ENCODE measurements around the gene MGAT4B.

The MGAT4B gene

GRCh38 chr5:179769796-179770195 is 36.9 kb downstream of the MGAT4B start:
- Histone ChIP-seq H3K36me3 (ENCODE audit: control insufficient read depth, insufficient read depth, low read length) (peaks cover 22% of the 10 kb centered on the region), H3K79me1 (ENCODE audit: low read length) (peaks cover 13% of the 10 kb centered on the region), H3K23ac (ENCODE audit: low read length) (no peak overlapping the region), H2BK15ac (replicated peaks; ENCODE audit: low read depth) (no peak overlapping the region), H3K27me3 (ENCODE audit: insufficient read depth, low read length, poor library complexity) (no peaks in the 10 kb centered on the region), H2BK120ac (ENCODE audit: low read depth, low read length) (no peak overlapping the region), H3K79me2 (ENCODE audit: control insufficient read depth, insufficient read depth, low read length) (peaks cover 15% of the 10 kb centered on the region), H3K4me1 (ENCODE audit: control insufficient read depth, low read depth, low read length) (no peaks in the 10 kb centered on the region), H4K8ac (ENCODE audit: low read depth, low read length) (no peak overlapping the region), H3K9ac (ENCODE audit: low read length) (no peak overlapping the region), H3K4me2 (ENCODE audit: low read length) (no peak overlapping the region), H3K18ac (ENCODE audit: low read length) (no peak overlapping the region), H3K4ac (ENCODE audit: low read depth, low read length) (no peak overlapping the region), H3K56ac (ENCODE audit: low read length) (no peak overlapping the region), H2BK5ac (ENCODE audit: low read length) (no peak overlapping the region), H2AK5ac (ENCODE audit: low read length) (no peak overlapping the region), H3K4me3 (ENCODE audit: low read length) (no peak overlapping the region), H4K5ac (ENCODE audit: low read length) (no peak overlapping the region), H3K27ac (ENCODE audit: low read depth, low read length) (no peak overlapping the region)
- WGBS (ENCODE audit: extremely low coverage, insufficient coverage, low lambda C conversion rate): no CpG with 5 or more reads among the region's 5 CpGs
- no peak for DNase-seq

GRCh38 chr5:179769271-179769670 is 37.4 kb downstream of the MGAT4B start:
- Histone ChIP-seq H2BK15ac (replicated peaks; ENCODE audit: low read depth) (no peak overlapping the region), H2AK5ac (ENCODE audit: low read length) (no peak overlapping the region), H2BK5ac (ENCODE audit: low read length) (no peak overlapping the region), H3K18ac (ENCODE audit: low read length) (no peak overlapping the region), H3K79me2 (ENCODE audit: control insufficient read depth, insufficient read depth, low read length) (peaks cover 15% of the 10 kb centered on the region), H3K27ac (ENCODE audit: low read depth, low read length) (no peak overlapping the region), H3K56ac (ENCODE audit: low read length) (no peak overlapping the region), H2BK120ac (ENCODE audit: low read depth, low read length) (no peak overlapping the region), H3K23ac (ENCODE audit: low read length) (no peak overlapping the region), H4K5ac (ENCODE audit: low read length) (no peak overlapping the region), H3K4me1 (ENCODE audit: control insufficient read depth, low read depth, low read length) (no peaks in the 10 kb centered on the region), H3K36me3 (ENCODE audit: control insufficient read depth, insufficient read depth, low read length) (peaks cover 22% of the 10 kb centered on the region), H3K4ac (ENCODE audit: low read depth, low read length) (no peak overlapping the region), H3K27me3 (ENCODE audit: insufficient read depth, low read length, poor library complexity) (no peaks in the 10 kb centered on the region), H3K4me3 (ENCODE audit: low read length) (no peak overlapping the region), H4K8ac (ENCODE audit: low read depth, low read length) (no peak overlapping the region), H3K4me2 (ENCODE audit: low read length) (no peak overlapping the region), H3K79me1 (ENCODE audit: low read length) (peaks cover 13% of the 10 kb centered on the region), H3K9ac (ENCODE audit: low read length) (no peak overlapping the region)
- no peak for DNase-seq
- no CpG with 5 or more reads among the region's 6 CpGs for WGBS (ENCODE audit: extremely low coverage, insufficient coverage, low lambda C conversion rate)

GRCh38 chr5:179768326-179769085 is 38.2 kb downstream of the MGAT4B start:
- Histone ChIP-seq H3K27ac (ENCODE audit: low read depth, low read length) (no peak overlapping the region), H2BK15ac (replicated peaks; ENCODE audit: low read depth) (no peak overlapping the region), H3K4me1 (ENCODE audit: control insufficient read depth, low read depth, low read length) (no peaks in the 10 kb centered on the region), H3K18ac (ENCODE audit: low read length) (no peak overlapping the region), H4K5ac (ENCODE audit: low read length) (no peak overlapping the region), H2BK5ac (ENCODE audit: low read length) (no peak overlapping the region), H3K56ac (ENCODE audit: low read length) (no peak overlapping the region), H3K36me3 (ENCODE audit: control insufficient read depth, insufficient read depth, low read length) (peaks cover 18% of the 10 kb centered on the region), H3K79me1 (ENCODE audit: low read length) (peaks cover 19% of the 10 kb centered on the region), H3K79me2 (ENCODE audit: control insufficient read depth, insufficient read depth, low read length) (peaks cover 22% of the 10 kb centered on the region), H3K27me3 (ENCODE audit: insufficient read depth, low read length, poor library complexity) (no peaks in the 10 kb centered on the region), H3K4me3 (ENCODE audit: low read length) (no peak overlapping the region), H3K23ac (ENCODE audit: low read length) (no peak overlapping the region), H3K4ac (ENCODE audit: low read depth, low read length) (no peak overlapping the region), H2BK120ac (ENCODE audit: low read depth, low read length) (no peak overlapping the region), H4K8ac (ENCODE audit: low read depth, low read length) (no peak overlapping the region), H3K4me2 (ENCODE audit: low read length) (no peak overlapping the region), H2AK5ac (ENCODE audit: low read length) (no peak overlapping the region), H3K9ac (ENCODE audit: low read length) (no peak overlapping the region)
- WGBS (ENCODE audit: extremely low coverage, insufficient coverage, low lambda C conversion rate): no CpG with 5 or more reads among the region's 18 CpGs
- DNase-seq: peak; percentile 75

GRCh38 chr5:179767496-179768100 is 39.1 kb downstream of the MGAT4B start:
- no peaks in the 10 kb centered on the region for H3K4me1 ChIP-seq (ENCODE audit: control insufficient read depth, low read depth, low read length)
- H3K56ac ChIP-seq (ENCODE audit: low read length): no peak overlapping the region
- no peak overlapping the region for H3K4me3 ChIP-seq (ENCODE audit: low read length)
- H4K8ac ChIP-seq (ENCODE audit: low read depth, low read length): no peak overlapping the region
- no peak overlapping the region for H3K4me2 ChIP-seq (ENCODE audit: low read length)
- H3K79me1 ChIP-seq (ENCODE audit: low read length): peaks cover 20% of the 10 kb centered on the region
- peaks cover 18% of the 10 kb centered on the region for H3K36me3 ChIP-seq (ENCODE audit: control insufficient read depth, insufficient read depth, low read length)
- H4K5ac ChIP-seq (ENCODE audit: low read length): no peak overlapping the region
- peak; percentile 50 for DNase-seq
- no peak overlapping the region for H3K23ac ChIP-seq (ENCODE audit: low read length)
- H2BK5ac ChIP-seq (ENCODE audit: low read length): no peak overlapping the region
- H3K27ac ChIP-seq (ENCODE audit: low read depth, low read length): no peak overlapping the region
- no peaks in the 10 kb centered on the region for H3K27me3 ChIP-seq (ENCODE audit: insufficient read depth, low read length, poor library complexity)
- no peak overlapping the region for H3K4ac ChIP-seq (ENCODE audit: low read depth, low read length)
- no peak overlapping the region for H3K18ac ChIP-seq (ENCODE audit: low read length)
- no peak overlapping the region for H2BK15ac ChIP-seq (replicated peaks; ENCODE audit: low read depth)
- peaks cover 24% of the 10 kb centered on the region for H3K79me2 ChIP-seq (ENCODE audit: control insufficient read depth, insufficient read depth, low read length)
- no peak overlapping the region for H2AK5ac ChIP-seq (ENCODE audit: low read length)
- no CpG with 5 or more reads among the region's 9 CpGs for WGBS (ENCODE audit: extremely low coverage, insufficient coverage, low lambda C conversion rate)
- H3K9ac ChIP-seq (ENCODE audit: low read length): no peak overlapping the region
- no peak overlapping the region for H2BK120ac ChIP-seq (ENCODE audit: low read depth, low read length)

- H3K4me2 ChIP-seq (ENCODE audit: low read length): no peak overlapping the region
- H3K23ac ChIP-seq (ENCODE audit: low read length): no peak overlapping the region
- H4K5ac ChIP-seq (ENCODE audit: low read length): no peak overlapping the region
- no peak overlapping the region for H2AK5ac ChIP-seq (ENCODE audit: low read length)
- H3K79me1 ChIP-seq (ENCODE audit: low read length): peaks cover 20% of the 10 kb centered on the region
- H3K4me1 ChIP-seq (ENCODE audit: control insufficient read depth, low read depth, low read length): no peaks in the 10 kb centered on the region
- no peak overlapping the region for H2BK120ac ChIP-seq (ENCODE audit: low read depth, low read length)
- no peak overlapping the region for H3K4me3 ChIP-seq (ENCODE audit: low read length)
- no peak for DNase-seq
- no peak overlapping the region for H3K9ac ChIP-seq (ENCODE audit: low read length)
- peaks cover 26% of the 10 kb centered on the region for H3K79me2 ChIP-seq (ENCODE audit: control insufficient read depth, insufficient read depth, low read length)
- no peak overlapping the region for H4K8ac ChIP-seq (ENCODE audit: low read depth, low read length)
- H3K36me3 ChIP-seq (ENCODE audit: control insufficient read depth, insufficient read depth, low read length): peaks cover 18% of the 10 kb centered on the region
- no peak overlapping the region for H3K4ac ChIP-seq (ENCODE audit: low read depth, low read length)
- H3K18ac ChIP-seq (ENCODE audit: low read length): peak overlapping the region; percentile 20
- no peak overlapping the region for H3K56ac ChIP-seq (ENCODE audit: low read length)
- WGBS (ENCODE audit: extremely low coverage, insufficient coverage, low lambda C conversion rate): no CpG with 5 or more reads among the region's 12 CpGs
- H2BK15ac ChIP-seq (replicated peaks; ENCODE audit: low read depth): no peak overlapping the region
- H3K27me3 ChIP-seq (ENCODE audit: insufficient read depth, low read length, poor library complexity): no peaks in the 10 kb centered on the region
- no peak overlapping the region for H2BK5ac ChIP-seq (ENCODE audit: low read length)
- H3K27ac ChIP-seq (ENCODE audit: low read depth, low read length): no peak overlapping the region
Measured at GRCh38 chr5:179766726-179767455, 39.8 kb downstream of the MGAT4B start.
